22Rv1 (cell line): ENCODE data around the gene OR2V1.
"Not testable (repeated sequence)": the region's sequence is repeated elsewhere in the genome, so short reads cannot be mapped to it uniquely, and the experiment has no call there.

Source experiments
- ZFX ChIP-seq: fragments of 450-650 bp; IDR thresholded peaks from 2 replicates; pipeline ENCODE4 v1.6.1; 2017; ENCODE audit warnings: antibody characterized with exemption, borderline replicate concordance
- TF ChIP-seq, protein P1 (sequence below): fragments of 450-650 bp; IDR thresholded peaks from 2 replicates; pipeline ENCODE4 v1.5.1; 2017; ENCODE audit warnings: mild to moderate bottlenecking

DNA sequence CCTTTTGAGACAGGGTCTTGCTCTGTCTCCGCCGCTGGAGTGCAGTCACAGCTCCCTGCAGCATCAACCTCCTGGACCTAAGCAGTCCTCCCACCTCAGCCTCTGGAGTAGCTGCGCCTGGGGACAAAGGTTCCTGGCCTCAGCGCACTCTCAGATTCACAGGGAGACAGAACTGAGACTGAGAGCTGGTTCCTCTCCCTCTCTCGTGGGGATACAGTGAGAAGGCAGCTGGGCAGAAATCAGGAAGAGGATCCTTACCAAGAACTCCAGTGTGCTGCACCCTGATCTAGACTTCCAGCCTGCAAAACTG, 26.8 kb downstream of the OR2V1 start:
- TF ChIP-seq, protein P1, sequence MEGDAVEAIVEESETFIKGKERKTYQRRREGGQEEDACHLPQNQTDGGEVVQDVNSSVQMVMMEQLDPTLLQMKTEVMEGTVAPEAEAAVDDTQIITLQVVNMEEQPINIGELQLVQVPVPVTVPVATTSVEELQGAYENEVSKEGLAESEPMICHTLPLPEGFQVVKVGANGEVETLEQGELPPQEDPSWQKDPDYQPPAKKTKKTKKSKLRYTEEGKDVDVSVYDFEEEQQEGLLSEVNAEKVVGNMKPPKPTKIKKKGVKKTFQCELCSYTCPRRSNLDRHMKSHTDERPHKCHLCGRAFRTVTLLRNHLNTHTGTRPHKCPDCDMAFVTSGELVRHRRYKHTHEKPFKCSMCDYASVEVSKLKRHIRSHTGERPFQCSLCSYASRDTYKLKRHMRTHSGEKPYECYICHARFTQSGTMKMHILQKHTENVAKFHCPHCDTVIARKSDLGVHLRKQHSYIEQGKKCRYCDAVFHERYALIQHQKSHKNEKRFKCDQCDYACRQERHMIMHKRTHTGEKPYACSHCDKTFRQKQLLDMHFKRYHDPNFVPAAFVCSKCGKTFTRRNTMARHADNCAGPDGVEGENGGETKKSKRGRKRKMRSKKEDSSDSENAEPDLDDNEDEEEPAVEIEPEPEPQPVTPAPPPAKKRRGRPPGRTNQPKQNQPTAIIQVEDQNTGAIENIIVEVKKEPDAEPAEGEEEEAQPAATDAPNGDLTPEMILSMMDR: not testable (repeated sequence)
- not testable (repeated sequence) for TF ChIP-seq ZFX
